ENCODE results near the gene B4GALNT4.

GRCh38 chr11:324156-324555 is 45.1 kb upstream of the B4GALNT4 start:
- TF ChIP-seq CTCF (IDR thresholded peaks at IDR 0.05; ENCODE audit: low read length) (no peak), EZH2 (IDR thresholded peaks at IDR 0.05; ENCODE audit: borderline replicate concordance, low read length) (no peak)

Measured in OCI-LY1 (cell line).